Activated CD8-positive, alpha-beta memory T cell treated with anti-CD3 and anti-CD28 coated beads for 1 hour (primary cell): ENCODE data around the gene OSTC.

Experiments used
- DNase-seq, 2 donors: peaks; one replicate each; pipeline ENCODE4 v3.0.0-alpha.2; 2020; ENCODE audit warnings: low read depth in 1 of 2; ENCODE audit errors: extremely low read depth in 1 of 2

Gene OSTC

DNA sequence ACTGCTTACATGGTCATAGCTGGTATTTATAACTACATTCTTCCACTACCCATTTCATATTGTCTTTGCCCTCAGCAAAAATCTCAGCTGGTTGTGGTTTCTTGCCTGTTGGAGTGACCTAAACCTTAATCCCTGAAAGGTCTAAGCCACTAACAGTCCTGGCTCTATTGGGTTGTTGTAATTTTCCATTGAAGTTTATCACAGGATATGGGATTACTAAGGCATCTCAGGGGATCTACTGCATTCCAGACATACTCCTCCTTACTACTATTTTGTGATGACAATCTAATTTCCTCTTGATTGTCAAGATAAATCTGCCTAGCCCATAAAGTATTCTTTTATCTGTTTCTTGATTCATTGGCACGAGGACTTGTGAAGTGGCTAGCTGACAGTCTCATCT, 6.2 kb upstream of the OSTC start:
- no peak for DNase-seq

DNA sequence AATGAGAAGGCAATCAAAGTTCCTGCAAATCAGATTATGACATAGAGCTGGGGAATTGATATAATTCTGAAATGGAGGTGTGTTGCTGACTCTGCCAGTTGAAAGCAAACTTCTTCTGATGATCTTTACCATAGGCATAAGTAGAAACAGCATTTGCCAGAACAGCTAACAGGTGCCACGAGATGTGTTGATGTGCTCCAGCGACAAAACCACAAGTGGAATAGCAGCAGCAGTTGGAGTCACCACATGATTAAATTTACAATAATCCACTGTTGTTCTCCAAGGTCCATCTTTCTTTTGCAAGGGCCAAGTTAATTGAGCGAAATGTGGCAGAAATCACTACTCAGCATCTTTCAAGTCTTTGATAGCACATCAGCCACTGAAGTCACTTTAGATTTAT, 3.7 kb upstream of the OSTC start:
- no peak for DNase-seq

DNA sequence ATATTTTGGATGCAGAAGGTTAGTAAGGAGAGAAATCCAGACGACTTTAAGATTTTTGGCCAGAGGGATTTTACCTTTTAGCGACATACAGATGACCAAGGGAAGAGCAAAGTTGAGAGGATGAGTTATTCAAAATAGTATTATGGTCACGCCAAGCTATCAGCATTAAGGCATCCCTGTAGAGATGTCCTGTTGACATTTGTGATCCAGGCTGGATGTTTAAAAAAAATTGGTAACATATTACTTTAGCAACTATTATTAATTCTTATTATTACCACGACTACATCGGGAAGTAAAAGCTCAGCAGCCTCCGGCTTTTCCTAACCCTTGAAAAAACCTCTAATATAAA, 562 bp upstream of the OSTC start:
- DNase-seq, result no peak

DNA sequence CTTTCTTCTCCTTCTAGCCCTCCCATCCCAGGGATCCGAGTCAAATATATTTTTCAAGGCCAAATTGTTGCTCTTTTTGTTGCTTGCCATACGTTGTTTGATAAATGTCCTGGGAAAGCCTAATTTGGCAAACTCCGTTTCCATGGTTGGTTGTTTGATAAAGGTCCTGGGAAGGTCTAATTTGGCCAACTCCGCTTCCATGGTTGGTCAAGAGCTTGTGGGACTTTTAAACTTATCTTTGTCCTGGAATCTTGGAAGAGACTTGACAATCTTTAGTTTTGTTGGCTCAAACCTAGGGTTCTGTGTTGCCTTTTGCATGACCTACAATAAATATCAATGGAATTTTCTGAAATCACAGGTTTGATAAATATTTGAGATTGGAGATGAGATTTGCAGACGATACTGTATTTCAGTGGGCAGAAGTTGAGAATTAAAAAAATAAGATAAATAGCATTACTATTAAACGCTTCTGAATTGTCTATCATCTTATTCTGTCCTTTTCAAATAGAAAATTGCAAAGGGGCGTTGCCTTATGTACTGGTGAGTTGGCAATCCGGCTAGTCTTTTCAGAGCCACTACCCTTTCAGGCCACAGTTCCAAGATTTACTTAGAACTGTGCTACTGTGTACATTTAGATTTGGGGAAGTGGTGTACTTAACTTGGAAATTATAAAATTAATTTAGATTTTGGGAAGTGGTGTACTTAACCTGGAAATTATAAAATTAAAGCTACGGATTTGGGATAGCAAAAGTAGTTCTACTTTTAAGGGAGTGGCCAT, 804 bp downstream of the OSTC start:
- no peak for DNase-seq

DNA sequence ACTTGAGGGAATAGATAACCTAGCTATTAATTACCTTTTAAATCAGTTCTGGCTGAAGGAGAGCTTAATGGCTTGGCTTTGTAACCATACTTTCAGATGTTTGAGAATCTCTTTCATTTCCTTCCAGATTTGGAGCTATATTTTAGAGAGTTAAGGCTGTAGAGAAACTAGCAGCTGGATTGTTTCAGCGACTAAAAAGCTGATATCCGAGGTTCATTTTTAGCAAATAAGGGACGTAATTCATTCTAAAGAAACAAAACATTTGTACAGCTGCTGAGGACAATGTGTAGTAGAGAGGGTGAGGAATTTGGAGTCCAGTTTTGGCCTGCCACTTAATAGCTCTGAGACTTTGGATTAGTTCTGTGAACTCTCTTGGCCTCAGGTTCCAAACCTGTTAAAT, 12.2 kb downstream of the OSTC start:
- no peak for DNase-seq

DNA sequence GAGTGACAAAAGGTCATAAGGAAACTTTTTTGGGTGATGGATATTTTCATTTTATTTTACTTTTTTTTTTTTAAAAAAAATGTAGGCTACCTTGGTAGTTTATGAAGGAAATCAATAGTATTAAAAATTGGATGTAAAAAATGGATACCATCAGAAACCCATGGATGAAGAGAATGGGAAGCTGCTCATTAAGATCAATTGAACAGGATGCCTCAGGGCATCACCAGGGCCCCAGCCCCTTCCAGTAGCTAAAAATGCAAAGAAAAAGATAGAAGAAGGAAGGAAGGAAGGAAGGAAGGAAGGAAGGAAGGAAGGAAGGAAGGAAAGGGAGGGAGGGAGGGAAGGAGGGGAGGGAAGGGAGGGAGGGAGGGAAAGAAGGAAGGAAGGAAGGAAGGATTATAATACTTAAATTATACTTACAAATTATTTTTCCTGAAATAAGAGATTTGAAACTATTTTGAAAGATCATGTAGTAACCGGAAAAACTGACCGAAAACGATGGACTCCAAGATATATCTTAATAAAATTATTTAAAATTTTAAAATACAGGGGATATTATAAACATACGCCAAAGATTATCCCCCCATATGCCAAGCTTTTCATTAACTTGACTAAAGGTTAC, 24.1 kb downstream of the OSTC start:
- DNase-seq, result no peak

DNA sequence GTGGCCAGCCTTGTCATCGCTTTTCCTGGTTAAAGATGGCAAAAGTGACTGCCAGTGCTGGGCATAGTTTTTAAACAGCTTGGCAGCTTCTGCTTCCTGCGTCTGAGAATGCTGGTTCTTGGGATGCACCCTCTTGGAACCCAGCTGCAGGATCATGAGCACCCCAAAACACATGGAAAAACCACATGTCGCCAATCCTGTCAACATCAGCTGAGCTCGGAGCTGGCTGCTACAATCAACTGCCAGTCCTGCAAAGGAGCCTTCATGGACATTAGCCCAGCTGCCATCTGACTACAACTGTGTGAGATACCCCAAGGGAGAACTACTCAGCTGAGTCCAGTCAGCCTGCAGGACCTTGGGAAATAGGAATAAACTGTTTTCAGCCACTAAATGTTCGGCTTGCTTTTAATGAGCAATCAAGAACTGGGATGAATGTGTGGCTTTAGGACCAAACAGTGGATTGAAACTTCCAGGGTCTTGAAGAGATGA, 31.0 kb downstream of the OSTC start:
- no peak for DNase-seq

DNA sequence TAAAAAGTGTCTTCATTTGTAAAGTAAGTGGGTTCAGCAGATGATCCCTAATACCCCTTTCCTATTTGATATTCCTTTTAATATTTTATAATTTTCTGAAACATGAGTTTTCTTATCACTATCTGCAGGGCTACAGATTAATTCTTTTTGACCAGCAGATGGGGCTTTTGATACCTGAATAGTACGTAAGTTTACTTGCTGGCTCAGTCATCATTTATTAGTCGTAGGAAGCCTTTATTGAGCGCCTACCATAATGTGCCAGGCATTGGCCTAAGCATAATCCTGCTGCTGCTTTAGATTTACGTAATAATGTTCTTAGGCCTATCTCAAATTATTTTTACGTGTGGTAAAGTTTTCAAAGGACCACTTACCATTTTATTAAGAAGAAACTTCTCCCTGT, 33.1 kb downstream of the OSTC start:
- DNase-seq, result no peak

DNA sequence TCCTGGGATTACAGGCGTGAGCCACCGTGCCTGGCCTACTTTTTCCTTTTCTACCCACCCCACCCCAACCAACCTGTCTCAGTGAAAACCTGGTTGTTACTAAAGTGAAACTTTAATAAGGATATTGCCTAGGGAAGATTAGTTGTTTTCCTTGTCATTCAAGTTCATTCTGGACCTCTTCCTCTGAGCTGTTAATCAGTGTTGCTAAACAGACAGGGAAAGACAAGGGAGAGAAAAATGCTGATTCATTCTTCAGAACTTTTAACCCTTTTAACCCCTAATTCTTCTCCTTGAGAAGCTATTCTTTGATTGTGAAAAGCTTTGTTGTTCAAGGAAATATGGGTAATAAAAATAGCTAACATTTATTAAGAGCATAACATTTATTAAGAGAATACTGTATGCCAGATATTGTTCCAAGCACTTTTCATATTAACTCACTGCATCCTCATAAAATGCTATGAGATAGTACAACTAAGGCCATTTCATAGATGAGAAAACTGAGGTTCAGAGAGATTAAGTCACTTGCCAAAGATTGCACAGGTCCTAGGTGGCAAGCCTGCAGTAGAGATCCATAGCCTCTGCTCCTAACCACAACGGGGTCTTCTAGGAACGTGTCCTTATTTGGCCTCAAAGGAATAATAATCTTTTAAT, 34.8 kb downstream of the OSTC start:
- no peak for DNase-seq

DNA sequence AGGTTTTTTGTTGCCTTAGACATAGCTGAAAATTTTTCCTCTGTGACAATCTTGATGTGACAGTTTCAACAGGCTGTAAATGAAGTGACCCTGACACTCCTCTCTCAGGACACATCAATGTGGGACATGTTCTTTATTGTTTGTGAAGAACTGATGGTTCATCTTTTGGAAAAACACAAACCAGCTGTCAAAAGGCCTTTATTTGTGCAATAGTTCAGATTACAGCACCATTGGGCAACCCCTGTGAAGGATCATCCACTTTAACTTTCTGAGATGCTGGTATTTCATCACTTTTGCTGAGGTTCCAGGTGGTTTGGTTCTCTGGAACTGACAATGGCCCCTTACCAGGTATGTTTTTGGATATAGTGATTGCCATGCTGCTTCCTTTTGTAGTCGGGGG, 40.3 kb downstream of the OSTC start:
- no peak for DNase-seq

DNA sequence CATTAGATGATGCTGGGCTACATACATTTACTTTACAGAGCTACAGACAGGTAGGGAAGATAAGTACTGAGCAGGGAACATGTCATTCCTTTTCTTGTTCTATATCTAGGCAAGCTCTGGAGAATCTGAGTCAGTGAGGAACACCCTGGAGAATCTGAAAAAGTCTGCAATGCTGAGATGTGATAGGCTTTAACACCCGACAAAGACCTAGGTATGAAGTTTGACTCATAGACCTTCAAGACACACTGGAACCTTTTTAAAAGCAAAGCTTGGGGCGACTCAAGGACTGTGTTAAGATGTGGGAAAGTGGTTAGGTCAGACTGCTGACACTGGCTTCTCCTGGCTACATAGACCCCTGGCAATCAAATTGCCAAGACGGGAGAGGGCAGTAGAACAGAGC, 42.8 kb downstream of the OSTC start:
- no peak for DNase-seq

DNA sequence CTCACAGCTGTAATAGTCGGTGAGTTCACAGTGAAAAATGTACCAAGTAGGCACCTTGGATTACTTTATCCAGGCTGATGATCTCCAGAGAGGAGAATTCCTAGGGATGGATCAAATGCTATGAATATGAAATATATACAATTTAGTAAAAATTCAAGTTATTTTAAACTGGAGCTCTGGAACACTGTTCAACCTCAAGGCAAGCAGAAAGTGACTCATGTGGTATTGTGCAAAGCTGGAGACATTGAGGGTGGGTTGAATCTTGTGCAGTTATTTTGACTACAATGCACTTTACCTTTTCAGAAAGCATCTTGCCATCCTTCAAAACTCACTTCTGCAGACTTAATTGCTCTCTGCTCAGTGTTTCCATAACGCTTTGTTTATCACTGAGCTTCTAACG, 43.4 kb downstream of the OSTC start:
- no peak for DNase-seq

DNA sequence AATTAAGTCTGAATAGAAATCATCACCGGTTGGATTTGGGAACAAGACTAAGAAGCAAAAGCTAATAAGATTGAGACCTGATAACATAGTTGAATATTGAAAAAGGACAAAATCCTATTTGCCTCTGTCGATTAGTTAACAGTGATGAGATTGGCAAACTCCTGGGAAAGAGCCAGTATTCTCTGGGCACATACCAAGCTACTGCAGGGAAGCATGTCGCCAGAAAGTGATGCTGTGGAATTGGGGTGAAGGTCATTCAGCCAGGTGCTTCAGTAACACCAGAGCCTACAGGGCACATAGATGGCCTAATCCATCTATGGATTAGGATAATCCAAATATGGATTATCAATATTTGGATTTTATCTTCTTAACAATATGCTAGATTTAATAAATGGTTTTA, 44.0 kb downstream of the OSTC start:
- no peak for DNase-seq

DNA sequence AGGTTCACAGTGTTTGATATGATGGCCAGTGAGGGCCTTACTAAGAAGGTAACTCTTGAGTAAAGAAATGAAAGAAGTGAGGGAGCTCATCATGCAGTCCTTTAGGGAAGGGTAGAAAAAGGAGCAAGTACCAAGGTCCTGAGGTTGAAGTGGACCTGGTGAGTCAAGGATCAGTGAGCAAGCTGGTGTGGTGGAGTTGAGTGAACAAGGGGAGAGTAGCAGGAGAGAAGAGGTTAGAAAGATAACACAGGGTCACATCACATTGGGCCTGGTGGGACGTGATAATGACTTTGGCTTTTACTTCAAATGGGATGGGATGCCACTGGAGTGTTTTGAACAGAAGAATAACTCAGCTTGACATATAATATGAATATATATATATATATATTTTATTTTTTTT, 44.7 kb downstream of the OSTC start:
- no peak for DNase-seq

DNA sequence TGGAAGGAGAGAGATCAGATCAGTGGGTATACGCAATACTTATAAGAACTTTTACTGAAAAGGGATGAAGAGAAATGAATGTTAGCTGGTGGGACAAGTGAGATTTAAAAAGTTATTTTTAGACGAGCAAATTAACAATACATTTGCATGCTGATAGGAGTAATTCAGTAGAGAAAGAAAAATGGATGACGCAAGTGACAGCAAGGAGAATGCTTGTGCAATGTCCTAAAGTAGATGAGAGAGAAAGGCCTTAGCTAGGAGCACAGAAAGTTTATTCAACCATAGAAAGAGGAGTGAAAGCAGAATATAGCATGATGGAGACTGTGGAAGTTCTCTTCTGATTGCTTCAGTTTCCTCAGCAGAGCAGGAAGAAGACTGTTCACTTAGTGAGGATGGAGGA, 45.8 kb downstream of the OSTC start:
- DNase-seq, result no peak

DNA sequence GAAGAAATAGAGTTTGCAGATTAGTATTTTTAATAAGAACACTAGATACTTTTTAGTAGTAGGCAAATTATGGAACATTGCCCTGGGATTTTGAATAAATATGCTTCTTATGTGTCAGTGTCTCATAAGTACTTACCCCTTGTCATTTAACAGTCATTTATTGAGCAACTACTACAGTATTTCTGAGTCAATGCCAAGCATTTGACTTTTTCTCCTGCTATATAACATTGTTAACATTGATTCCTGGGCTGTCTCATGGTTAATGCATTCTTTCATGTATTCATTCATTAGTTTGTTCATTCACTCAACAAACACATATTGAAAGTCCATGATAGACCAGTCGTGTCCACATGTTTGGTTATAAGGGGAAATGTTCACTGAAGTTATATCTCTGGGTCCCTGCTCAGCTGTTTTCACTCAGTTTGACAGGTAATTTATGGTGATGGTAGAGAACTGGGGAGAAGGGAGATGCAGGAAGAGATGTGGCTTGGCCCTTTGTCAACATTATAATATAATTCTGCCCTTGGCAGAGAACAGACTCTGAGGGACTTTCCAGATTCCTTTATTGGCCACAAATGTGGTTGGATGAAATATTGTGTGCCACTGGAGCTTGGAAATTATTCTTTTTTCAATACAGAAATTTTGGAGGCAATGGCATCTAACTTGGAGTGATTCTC, 49.8 kb downstream of the OSTC start:
- no peak for DNase-seq

DNA sequence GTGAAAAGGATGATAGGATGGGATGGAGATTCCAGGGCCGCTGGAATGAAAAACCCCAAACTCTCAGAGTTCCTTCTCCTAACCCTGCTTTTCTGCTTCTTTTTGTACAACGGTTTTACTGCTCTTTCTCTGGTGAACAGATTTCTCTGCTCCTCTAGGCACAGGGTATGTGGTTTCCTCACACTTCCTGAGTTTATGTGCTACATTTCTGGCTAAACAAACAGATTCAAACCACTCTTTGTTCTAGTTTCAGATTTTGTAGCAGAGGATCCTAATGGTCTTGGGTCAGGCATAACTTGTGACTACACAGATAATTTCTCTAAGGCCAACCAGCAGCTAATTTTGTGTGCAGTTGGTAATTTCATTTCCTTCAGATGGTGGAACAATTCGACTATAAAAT, 52.6 kb downstream of the OSTC start:
- DNase-seq, result no peak

DNA sequence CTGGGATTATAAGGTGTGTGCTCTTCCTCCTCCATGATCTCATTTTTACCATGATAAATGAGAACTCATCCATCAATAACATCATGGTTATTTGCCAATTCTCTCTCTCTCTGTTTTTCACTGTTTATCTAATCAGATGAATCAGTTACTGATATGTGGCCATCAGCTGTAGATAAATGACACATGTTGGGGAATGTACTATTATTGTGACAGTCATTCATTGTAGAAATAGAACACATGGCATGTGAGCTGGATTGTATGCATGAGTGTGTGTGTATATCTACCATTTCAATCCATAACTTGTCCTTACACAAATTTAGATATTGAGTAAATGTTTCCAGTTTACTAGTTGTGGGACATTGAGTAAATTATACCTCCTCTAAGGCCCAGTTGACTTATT, 53.0 kb downstream of the OSTC start:
- DNase-seq, result no peak

DNA sequence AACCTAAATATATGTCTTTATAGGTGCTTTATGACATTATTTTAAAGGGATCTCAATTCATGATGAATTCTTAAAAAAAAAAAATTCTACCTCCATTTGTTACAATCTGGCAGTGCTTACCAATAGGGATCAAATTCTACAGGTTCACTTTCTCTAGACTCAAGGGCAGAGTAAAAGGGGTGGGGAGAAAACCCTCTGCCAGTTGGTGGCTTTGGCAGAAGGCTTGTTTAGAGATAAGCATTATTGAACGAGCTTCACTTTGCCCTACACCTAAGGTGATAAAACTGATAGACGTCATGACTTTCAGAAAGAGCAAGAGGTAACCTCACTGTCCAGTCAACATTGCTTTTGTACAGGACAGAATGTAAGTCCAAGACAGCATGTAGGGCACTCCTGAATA, 53.6 kb downstream of the OSTC start:
- no peak for DNase-seq

DNA sequence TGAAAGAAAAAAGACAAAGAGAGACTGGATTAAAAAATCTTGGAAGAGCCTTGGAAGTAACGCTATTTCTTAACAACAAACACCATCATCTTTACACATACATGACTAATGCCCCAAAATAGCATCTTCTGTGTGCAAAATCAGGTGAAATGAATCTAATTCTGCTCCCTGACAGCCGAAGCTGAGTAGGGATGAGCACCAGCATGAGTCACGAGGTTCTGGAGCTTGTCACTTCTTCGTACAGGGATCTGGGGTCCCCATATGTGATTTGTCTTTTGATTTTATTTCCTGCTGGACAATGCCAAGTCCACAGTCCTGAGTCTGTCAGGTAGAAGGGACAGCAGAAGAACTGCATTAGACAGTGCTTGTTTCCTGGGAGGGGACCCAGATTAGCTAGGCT, 55.9 kb downstream of the OSTC start:
- no peak for DNase-seq

DNA sequence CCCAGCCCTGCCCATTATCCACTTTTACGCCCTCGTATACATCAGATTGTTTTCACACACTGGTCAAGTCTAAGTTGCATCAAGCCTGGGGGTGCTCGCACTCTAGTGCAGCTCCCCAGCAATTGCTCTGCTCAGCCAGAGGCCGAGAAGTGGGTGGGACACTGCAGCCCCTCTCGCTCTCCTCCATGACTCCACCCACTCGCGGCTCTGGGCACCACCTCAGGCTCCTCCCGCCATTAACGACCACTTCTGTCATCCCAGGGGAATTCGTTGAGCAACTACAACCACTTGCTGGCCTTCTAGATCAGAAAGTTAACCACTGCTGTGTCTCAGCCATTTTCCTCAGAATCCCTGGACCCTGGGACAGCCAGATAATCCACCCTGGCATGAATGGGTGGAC, 58.8 kb downstream of the OSTC start:
- no peak for DNase-seq

DNA sequence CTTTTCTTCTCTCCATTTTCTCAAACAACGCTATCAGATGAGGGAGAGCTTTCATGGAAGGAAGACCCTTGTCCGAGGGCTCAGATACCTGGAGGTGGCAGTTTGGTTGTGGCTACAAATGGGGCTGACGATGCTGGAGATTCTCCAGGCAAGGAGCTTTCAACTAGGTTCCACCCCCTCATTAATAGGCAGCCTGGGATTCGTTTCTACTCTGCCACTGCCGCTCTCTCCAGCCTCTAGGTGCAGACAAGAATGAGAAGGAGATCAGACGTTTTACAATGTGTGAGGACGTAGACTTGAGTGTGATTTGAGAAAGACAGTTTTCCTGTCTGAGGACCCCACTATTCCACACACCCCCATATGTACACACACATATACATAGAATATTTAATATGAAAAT, 59.3 kb downstream of the OSTC start:
- DNase-seq, result no peak
